ENCODE measurements around the gene GLCE.
A peak's percentile ranks its signal among the peaks of the same experiment; 100 is the strongest.

The GLCE gene

DNA sequence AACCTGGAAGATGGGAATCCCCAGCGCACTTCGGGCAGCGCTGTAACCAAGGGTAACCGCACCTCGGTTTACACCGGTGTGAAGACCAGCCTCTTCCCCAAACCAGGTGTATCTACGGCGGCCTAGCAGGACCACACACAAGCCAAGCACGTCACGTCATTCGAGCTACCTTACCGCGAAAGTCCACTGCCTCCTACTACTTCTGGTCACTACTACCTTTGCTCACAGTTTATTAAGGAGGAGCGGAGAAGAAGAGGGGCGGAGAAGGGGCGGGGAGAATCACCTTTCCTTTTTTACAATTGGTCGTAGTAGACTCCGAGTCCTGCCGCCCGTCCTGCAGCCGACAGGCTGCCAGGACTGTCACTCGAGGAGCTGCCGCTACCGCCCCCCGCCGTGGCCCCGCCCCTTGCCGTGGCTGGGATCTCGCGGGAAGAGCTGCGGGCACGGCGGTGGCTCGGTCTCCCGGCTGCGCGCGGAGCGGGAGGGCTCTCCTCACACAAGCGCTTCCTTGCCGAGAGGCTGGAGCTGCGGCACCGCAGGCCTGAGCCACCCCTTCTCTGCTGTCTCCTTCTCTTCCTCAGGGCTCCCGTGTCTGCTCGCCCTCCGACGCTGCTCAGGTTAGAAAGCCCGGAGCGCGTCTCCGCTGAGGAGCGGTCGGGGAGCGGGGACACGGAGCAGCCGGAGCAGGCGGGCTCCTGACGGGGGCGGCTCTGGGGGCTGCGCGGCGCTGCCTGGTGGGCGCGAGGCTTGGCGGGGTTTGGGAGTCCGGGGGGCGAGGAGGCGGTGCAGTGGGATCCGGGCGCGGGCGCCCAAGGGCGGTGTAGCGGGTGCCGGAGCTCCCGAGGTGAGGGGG is at the start of gene GLCE:
GLCE (plus strand) TSS at position 495 of the 853 bp plus-strand sequence. CDS start 95,172 bp downstream, outside the sequence.
- peak; percentile 98 for DNase-seq

DNA sequence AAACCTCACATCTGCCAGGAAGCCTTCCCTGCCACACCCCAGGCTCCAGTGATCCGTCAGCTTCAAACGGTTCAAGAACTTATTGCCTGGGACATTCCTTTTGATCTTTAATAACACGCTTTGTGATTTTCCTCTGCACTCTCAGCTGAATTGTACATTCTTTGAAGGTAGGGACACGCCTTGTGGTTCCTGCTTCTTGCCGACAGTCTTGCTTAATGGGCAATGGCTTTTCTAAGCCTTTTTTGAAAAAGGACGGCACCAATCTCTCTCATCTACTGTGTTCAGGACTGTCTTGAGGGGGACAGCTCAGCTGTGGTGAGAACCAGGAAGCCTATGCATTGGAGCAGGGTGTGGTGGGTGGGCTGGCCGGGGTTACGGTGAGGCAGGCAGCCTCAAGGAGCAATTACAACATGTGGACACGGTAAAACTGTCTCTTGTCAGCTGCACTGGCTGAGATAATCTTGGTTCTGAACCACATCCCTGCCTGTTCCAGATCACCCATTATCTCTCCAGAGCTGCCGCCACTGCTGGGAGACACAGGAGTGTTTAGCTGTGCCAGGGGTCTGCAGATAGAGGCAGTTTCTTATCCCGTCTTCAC is 46.0 kb upstream of the GLCE start:
- DNase-seq, result no peak

DNA sequence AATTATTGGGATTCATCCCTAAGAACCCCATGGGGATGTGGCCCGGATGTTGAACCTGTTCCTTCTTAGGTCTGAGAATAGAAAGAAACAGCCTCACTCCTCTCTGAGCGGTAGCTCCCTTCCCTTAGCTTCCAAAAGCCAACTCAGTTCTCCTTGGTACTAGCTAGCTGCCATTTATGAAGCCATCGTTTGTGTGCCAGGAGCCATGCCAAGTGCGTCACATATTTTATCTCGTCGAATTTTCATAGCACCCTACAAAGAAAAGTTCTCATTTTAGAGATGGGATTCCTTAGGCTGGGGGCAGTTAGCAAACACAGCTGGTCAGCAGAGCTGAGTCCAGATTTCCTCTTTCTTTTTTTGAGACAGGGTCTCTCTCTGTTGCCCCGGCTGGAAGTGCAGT is 45.4 kb upstream of the GLCE start:
- no peak for DNase-seq

DNA sequence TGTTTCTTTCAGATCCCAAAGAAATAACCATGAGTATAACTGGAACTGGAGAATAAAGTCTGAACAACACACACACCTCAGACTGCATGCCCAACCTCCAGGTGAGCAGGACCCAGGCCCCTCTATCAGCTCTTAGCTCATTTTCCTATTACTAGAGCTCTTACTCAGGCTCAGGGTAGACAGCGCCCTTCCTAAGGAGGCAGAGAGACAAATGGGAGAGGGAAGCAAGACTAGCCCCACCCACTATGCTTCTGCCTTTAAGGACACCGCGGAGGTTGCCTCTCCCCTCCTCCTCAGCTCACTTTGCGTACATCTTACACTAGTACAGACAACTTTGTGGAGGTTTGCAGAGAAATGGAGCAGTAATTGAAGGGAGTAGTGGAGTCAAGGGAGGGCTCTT is 44.0 kb upstream of the GLCE start:
- no peak for DNase-seq

DNA sequence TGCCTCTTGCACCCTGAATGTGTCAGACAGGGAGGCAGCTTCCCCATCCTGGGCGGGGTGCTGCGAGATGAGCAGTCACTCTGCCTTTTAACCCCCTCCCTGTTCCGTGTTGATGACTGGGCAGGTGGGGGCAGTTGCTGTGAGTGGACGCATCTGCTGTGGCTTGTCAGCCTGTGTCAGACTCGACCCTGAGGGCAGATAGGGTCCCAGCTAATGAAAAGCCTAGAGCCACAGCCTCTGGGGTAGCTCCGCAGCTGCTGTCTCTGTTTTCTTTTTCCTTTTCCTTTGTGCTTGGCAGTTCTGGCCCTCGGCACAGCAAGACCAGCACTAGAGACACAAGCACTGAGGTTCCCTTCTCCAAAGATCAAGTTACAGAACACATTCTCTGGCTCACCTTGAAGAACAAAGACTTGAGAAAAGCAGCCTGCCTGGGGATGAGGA is 43.0 kb upstream of the GLCE start:
- DNase-seq, result peak; percentile 51

DNA sequence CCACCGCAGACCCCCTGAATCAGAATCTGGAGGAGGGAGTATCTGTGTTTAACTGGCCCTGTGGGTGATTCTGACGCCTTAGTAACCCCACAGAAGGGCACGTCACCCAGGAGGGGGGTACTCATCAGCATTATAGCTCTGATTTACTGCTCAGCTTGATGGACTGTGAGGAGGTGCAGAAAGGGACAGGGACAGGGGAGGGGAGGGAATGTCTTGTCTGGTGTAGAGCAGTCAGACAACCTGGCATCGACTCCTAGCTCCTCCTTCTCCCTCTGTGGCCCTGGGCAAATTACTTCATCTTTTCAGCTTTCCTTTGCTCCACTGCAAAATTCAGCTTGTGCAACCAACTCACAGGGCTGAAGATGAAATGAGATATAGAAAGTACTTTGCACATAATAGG is 42.3 kb upstream of the GLCE start:
- DNase-seq, result no peak

DNA sequence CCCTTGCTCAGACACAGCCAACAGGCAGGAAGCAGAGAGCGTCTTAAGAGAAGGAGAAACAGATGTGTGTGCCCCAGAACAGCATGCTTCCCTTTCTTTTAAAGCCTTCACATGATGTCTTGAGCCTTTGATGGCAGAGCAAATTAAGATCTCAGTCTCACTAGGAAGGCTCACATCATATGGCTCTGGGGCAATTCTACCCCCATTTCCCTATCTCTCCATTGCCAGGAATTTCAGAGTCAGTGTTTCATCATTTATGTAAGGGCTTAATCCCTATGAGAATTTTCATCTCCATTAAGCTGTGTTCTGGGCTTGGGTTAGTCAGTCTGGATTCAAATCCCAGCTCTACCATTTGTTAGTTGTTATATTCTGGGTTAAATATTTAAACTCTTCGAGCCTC is 41.4 kb upstream of the GLCE start:
- DNase-seq, result no peak

DNA sequence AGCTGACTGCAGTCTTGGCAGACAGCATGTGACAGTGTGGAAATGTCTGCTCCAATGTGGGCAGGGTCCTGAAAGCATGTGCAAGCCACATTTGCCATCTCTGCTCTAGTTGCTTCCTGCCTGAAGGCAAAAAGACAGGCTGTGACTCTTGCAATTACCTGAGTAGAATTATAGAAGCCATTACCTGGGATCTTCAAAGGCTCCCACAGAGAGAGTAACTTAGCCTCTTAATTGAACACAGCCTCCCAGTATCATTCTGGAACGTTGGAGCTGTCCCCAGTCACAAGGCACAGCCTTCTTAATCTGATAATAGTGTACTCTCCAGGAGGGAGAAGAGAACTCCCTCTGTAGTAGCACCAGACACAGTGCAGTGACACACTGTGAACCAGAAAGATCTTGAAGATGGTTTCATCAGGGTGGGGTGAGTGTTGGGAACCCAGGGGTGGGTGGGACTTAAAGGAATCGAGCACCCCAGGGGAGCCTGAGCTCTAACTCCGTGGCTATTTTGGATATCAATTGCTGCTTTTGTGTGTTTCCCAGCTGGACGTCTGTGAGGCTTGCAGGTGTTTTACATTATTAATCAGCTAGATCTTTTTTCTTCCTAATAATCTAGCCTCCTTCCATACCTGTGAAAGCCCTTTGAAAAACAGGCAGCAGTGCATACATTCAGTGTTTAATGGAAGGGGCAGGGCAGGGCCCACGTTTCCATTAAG is 40.6 kb upstream of the GLCE start:
- no peak for DNase-seq

DNA sequence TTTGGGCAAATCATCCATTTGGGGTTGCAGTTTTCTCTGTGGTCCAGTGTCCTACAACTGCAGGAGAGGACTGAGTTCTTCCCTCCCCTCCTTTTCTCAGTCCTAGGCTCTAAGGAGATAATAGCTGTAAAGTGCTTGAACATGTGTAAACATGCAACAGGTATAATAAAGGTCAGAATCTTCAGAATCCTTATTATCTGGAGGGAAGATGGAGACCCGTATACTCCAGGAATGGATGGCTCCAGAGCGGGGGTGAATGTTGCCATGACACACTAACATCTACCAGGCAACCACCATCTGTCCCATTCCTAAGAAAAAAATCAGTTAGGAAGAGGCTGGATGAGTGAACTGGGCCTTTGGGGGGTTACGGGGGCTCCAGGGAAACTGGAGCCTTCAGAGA is 39.7 kb upstream of the GLCE start:
- DNase-seq, result peak; percentile 63

DNA sequence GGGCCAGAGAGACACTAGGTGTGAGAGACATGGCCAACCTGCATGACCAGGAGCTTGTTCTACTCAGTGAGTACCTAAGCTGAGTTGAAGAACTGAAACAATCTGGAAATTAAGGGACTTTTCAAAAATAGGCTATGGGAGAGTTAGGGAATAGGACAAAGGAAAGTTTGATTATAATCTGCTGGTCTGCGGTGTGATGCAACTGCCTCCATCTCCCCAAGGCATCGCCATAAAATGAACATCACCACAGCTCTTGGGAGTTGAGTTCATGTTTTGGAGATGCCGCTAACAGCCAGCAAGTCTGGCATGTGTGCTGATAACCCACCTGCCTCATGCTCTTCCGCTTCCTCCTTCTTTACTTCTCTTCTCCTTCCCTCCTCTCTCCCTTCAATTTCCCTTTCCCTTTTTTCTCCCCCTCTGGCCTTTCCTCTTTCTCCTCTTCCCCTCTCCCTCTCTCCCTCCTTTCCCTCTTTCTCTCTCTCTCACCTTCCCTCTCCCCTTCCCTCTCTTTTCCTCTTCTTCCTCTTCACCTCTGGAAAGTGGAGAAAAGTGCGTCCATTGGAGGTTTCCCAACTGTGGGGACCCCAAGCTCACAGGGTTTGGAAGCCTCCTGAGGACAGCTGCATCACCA is 39.1 kb upstream of the GLCE start:
- DNase-seq, result no peak

DNA sequence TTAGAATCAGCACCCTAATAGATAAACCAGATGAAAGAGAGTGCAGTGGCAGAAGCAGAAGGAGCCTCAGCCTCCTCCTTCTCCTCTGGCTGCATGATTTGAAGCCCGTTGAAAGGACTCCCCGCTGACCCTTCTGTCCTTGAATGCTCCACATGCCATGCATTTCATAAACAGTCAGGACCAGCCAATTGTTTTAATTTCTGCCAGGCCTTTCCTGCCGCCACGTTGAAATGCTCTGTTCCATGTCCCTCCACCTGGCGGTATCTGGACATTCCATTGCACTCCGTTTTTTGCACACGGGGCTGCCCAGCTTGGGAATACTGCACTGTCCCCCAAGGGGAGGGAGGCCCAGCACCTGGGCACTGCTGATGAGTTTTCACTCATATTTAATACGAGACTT is 35.2 kb upstream of the GLCE start:
- no peak for DNase-seq

DNA sequence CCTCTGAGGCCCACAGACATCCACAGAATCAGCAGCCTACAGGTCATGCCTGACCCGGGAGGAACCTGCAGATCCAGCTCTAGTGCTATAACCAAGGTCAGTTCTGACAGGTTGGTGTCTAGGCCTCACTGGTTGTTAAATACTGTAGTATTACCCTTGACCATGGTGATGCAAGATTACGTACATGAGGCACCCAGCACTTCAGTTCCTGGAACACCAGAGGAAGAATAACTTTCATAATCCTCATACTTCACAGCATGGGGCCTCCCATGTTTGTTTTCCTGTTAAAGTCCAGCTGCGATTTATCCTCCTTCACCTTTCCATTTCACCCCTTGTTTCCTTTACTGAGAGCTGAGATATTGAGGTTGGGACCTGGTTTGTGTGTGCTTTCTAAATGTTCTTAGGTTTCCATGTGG is 34.4 kb upstream of the GLCE start:
- DNase-seq, result no peak

DNA sequence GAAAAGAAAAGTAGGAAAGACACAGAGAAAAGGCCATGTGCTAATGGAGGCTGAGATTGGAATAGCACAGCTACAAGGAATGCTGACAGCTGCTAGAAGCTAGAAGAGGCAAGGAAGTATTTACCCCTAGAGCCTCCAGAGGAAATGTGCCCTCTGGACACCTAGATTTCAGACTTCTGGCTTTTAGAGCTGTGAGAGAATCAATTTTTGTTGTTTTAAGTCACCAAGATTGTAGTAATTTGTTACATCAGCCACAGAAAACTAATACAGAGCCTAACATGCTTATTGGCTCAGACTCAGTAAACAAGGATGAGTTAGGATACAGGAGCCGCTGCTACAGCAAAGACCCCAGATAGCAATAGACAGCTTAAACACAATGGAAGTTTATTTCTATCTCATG is 33.1 kb upstream of the GLCE start:
- DNase-seq, result peak; percentile 58

DNA sequence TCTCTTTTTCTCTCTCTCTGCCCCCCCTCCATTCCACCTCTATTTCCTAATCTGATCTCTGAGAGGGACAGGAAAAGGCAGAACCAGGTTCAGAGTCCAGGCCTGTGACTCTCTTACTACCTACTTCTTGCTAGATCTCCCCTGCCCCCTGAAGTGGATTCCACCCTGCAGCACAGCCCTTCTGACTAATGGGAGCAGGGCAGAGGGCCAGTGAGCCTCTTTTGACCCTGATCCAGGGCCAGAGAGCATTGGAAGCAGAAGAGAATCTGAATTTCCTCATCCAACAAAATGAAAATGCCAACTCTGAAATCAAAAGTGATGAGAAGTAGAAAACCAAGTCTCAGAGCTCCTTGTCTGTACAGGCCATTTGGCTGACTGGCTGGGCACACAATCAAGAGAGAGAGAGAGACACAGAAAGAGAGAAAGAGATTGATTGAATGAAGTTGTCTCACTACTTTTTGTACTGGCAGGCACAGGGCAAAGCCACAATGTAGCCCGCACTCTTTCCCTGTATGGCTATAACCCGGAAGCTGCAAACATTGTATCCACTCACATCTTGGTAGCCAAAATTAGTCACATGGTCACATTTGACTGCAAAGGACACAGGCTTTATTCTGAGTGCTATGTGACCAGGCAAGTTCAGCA is 31.6 kb upstream of the GLCE start:
- DNase-seq, result no peak

DNA sequence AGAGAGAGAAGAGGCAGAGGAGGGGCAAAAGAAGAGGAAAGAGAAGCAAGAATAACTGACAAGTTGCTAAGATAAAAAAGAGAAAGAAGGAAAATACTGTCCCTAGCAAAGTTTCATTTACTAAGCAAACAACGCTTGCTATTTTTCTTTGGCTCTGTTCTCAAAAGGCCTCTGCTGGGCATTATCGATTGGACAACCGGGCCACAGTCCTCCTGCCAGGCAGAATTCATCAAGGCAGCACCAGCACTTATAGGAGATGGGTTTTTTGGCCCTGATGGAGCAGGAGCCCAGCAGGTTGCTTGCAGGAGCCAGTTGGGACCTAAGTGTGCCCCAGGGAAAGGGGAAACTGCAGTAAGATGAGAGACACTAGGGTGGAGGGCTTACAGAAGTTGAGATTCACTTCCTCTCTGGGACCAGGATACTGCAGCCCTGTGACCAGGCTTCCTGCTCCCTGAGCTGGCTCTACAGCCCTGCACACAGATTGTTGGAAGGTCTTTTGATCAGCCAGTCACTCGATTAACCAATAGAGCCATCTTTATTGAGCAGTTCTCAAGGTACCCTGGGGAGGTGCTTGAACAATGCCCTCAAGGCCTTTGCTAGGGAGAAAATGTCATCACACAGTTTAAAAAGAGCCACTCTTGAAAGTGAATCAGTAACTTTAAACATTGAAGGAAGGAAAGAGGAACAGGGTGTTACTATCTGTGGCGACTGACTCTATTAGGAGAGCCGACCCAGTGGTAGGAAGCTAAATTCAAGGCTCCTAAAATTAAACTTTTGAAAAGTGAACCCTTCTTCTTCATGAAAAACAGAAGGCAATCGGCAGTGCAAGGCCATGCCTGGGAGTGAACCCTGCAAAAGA is 28.8 kb upstream of the GLCE start:
- no peak for DNase-seq

DNA sequence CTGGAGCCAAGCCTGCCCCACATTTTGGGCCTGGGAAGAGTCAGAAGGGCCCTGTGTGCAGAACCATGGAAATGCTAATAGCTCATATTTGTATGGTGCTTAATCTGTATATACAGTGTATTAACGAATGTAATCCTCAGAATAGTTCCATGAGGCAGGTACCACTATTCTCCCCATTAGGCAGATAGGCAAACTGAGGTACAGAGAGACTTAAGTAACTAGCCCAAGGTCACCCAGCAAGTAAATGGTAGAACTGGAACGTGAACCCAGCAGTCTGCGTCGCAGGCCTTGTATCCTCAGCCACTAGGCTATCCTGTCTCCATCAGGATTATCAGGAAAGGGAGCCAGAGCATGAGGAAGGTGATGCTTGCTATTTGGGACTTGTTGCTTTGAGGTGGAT is 28.0 kb upstream of the GLCE start:
- DNase-seq, result no peak

DNA sequence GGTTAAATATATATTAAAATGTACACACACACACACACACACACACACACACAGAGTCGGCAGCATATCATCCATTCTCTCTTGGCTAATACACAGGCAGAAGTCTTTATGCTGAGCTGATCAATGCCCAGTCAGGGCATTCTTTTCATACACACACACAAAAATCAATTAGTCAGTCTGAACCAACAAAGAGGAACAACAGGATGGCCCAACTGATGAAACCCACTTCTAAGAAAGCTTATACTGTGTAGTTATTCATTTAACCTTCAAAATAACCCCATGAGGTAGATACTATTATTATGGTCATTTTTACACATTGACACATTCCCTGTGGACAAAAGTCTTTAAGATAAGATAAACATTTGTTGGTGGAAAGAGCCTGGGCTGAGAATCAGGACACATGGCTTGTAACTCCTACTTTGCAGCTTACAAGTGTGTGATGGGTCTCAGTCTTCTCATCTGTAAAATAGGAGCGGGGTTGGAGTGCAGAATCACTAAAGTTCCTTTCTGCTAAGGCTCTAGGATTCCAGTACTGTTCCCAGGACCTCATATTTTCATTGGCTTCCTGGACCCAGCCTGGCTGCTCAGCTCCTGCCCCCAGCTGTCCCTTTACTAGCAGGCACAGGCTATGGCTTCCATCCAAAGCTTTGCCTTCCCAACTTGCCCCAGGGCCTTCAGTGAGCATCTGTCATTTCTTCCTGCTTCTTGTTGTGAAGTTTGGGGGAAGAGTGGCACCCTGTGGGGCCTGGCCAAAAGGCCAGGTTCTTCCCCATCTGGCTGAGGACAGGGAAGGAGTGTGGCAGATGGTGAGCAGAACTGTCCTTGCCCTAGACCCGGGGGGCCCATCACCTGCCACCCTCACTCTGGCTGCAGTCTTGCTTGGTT is 27.2 kb upstream of the GLCE start:
- peak; percentile 97 for DNase-seq

DNA sequence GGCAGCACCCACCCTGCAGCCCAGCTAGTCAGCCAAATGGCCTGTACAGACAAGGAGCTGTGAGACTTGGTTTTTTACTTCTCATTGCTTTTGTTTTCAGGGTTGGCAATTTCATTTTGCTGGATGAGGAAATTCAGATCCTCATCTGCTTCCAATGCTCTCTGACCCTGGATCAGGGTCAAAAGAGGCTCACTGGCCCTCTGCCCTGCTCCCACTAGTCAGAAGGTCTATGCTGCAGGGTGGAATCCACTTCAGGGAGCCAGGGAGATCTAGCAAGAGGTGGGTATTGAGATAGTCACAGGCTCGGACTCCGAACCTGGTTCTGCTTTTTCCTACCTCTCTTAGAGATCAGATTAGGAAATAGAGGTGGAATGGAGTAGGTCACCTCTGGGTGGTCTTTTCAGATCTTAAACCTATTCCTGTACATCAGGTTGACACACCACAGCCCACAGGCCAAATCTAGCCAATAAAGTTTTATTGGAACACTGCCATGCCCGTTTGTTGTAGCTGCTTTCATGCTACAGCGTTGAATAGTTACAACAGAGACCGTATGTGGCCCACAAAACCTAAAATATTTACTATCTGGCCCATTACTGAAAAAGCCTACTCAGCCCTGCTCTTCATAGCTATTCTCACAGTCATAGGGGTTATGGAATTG is 26.4 kb upstream of the GLCE start:
- DNase-seq, result peak; percentile 61

DNA sequence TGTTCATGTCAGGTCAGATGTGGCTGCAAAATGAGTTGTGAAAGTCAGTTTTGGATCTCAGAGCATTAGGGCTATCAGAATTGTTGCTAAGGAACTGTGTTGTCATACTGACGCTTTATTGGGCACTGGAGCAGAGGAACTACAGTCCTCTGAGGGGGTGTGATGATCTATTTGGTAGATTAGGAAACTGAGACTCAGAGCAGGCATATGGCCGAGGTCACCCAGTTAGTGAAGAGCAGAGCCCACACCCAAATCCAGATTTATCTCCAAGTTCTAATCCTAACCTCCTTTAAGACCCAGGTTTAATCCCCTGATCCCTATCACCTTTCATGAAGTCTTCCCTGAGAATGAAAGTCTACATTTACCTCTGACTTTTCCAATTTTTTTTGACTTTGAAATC is 25.6 kb upstream of the GLCE start:
- DNase-seq, result peak; percentile 54

DNA sequence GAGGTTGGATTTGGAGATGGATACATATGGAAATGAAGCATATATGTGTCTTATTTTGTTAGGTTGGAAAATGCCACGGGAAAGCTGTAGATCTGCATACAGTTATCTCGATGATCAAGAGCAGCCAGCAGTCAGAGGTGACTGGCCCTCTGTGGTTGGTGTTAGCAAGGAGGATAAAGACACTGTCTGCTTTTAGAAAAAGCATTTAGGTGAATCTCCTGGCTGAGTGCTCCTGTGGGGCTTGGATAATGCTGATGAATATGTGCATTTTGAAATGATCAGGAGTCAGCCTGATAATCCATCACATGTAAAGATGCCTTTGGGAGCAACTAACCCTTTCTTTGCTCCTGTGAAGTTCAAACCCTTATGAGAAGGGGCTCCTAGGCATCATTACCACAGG is 24.9 kb upstream of the GLCE start:
- no peak for DNase-seq

Data from NCI-H2171 treated with DMSO at 0.1 percent for 48 hours (cell line).